H9 (cell line): ENCODE results near the gene LHFPL5. TPM values are rescaled to one million over a fixed set of nuclear protein-coding genes. Genes with fewer than 3 reads are reported as not detected.

Experiments
- DNase-seq: peaks from one replicate; pipeline ENCODE4 v3.0.0-alpha.2; 2017
- H2AFZ ChIP-seq: one replicate; pipeline ENCODE4 v1.6.1; 2013; ENCODE audit warnings: mild to moderate bottlenecking, low read length, control low read depth, moderate library complexity
- H2AK5ac ChIP-seq: 2 replicates; pipeline ENCODE4 v1.6.1; 2013; ENCODE audit warnings: low read length, control low read depth, mixed read lengths; ENCODE audit not compliant: insufficient read length
- H2BK120ac ChIP-seq: one replicate; pipeline ENCODE4 v1.6.1; 2013; ENCODE audit warnings: low read depth, mild to moderate bottlenecking, low read length, control low read depth, inconsistent platforms; ENCODE audit not compliant: poor library complexity, severe bottlenecking
- H2BK12ac ChIP-seq: 2 replicates; pipeline ENCODE4 v1.6.1; 2013; ENCODE audit warnings: low read length, control low read depth, mixed read lengths, low read depth; ENCODE audit not compliant: insufficient read length
- H2BK15ac ChIP-seq: 2 replicates; pipeline ENCODE4 v1.6.1; 2013; ENCODE audit warnings: low read depth, low read length, control low read depth
- H2BK20ac ChIP-seq: one replicate; pipeline ENCODE4 v1.6.1; 2013; ENCODE audit warnings: low read depth, mild to moderate bottlenecking, low read length, control low read depth, inconsistent platforms; ENCODE audit not compliant: poor library complexity, severe bottlenecking
- H2BK5ac ChIP-seq: 2 replicates; pipeline ENCODE4 v1.6.1; 2013; ENCODE audit warnings: low read length, control low read depth, mixed read lengths; ENCODE audit not compliant: insufficient read length
- H3K14ac ChIP-seq: 2 replicates; pipeline ENCODE4 v1.6.1; 2013; ENCODE audit warnings: low read length, control low read depth; ENCODE audit not compliant: insufficient read depth
- H3K18ac ChIP-seq: 2 replicates; pipeline ENCODE4 v1.6.1; 2013; ENCODE audit warnings: low read depth, mild to moderate bottlenecking, mixed read lengths, low read length, control low read depth; ENCODE audit not compliant: insufficient read length
- H3K23ac ChIP-seq: 2 replicates; pipeline ENCODE4 v1.6.1; 2013; ENCODE audit warnings: low read length, control low read depth, mixed read lengths, low read depth; ENCODE audit not compliant: insufficient read length
- H3K23me2 ChIP-seq: 2 replicates; pipeline ENCODE4 v1.6.1; 2013; ENCODE audit warnings: low read depth, mild to moderate bottlenecking, mixed read lengths, low read length, control low read depth; ENCODE audit not compliant: insufficient read length, poor library complexity, severe bottlenecking
- H3K27ac ChIP-seq: 2 replicates; pipeline ENCODE4 v1.5.1; 2013; ENCODE audit warnings: low read length, control low read depth, mixed read lengths, low read depth; ENCODE audit not compliant: insufficient read length
- H3K27me3 ChIP-seq: 2 replicates; pipeline ENCODE4 v1.6.1; 2013; ENCODE audit warnings: low read length, control low read depth, inconsistent platforms; ENCODE audit not compliant: insufficient read depth
- H3K4ac ChIP-seq: 2 replicates; pipeline ENCODE4 v1.6.1; 2013; ENCODE audit warnings: low read depth, mild to moderate bottlenecking, control low read depth, inconsistent platforms, low read length, moderate library complexity
- H3K4me1 ChIP-seq: 2 replicates; pipeline ENCODE4 v1.6.1; 2013; ENCODE audit warnings: low read length, control low read depth, inconsistent platforms; ENCODE audit not compliant: insufficient read depth
- H3K4me2 ChIP-seq: 2 replicates; pipeline ENCODE4 v1.6.1; 2013; ENCODE audit warnings: low read length, control low read depth, mixed read lengths; ENCODE audit not compliant: insufficient read length, insufficient read depth
- H3K56ac ChIP-seq: 2 replicates; pipeline ENCODE4 v1.6.1; 2013; ENCODE audit warnings: low read depth, mild to moderate bottlenecking, mixed read lengths, low read length, control low read depth; ENCODE audit not compliant: insufficient read length
- H3K79me1 ChIP-seq: 2 replicates; pipeline ENCODE4 v1.6.1; 2013; ENCODE audit warnings: low read depth, mild to moderate bottlenecking, moderate library complexity, low read length, control low read depth, inconsistent platforms; ENCODE audit not compliant: insufficient read depth, poor library complexity, severe bottlenecking
- H3K79me2 ChIP-seq: 2 replicates; pipeline ENCODE4 v1.6.1; 2013; ENCODE audit warnings: low read length, control low read depth, inconsistent platforms; ENCODE audit not compliant: insufficient read depth
- H3K9ac ChIP-seq: 2 replicates; pipeline ENCODE4 v1.6.1; 2013; ENCODE audit warnings: low read length, control low read depth, mixed read lengths; ENCODE audit not compliant: insufficient read length; ENCODE audit errors: extremely low read depth
- H3K9me3 ChIP-seq: one replicate; pipeline ENCODE4 v1.6.1; 2013; ENCODE audit warnings: low read depth, low read length, inconsistent platforms; ENCODE audit not compliant: control insufficient read depth
- H3T11ph ChIP-seq: one replicate; pipeline ENCODE4 v1.6.1; 2013; ENCODE audit warnings: mild to moderate bottlenecking, low read length, control low read depth, inconsistent platforms
- H4K20me1 ChIP-seq: one replicate; pipeline ENCODE4 v1.6.1; 2013; ENCODE audit not compliant: control insufficient read depth, insufficient read length, insufficient read depth
- H4K5ac ChIP-seq: 2 replicates; pipeline ENCODE4 v1.6.1; 2013; ENCODE audit warnings: low read depth, mild to moderate bottlenecking, mixed read lengths, low read length, control low read depth; ENCODE audit not compliant: insufficient read length
- H4K8ac ChIP-seq: replicated peaks from 2 replicates; pipeline ENCODE4 v1.6.1; 2013; ENCODE audit warnings: low read length, control low read depth, mixed read lengths, low read depth; ENCODE audit not compliant: insufficient read length
- H4K91ac ChIP-seq: 2 replicates; pipeline ENCODE4 v1.6.1; 2013; ENCODE audit warnings: low read depth, mild to moderate bottlenecking, moderate library complexity, mixed read lengths, low read length, control low read depth; ENCODE audit not compliant: insufficient read length
- H3K27ac Mint-ChIP-seq, 3 experiments: 2 replicates in 2 of 3; 3 replicates in 1 of 3; pipeline ENCODE4 v1.8.0; 2020 to 2021; ENCODE audit warnings: mixed read lengths in 3 of 3, mild to moderate bottlenecking in 1 of 3, moderate library complexity in 1 of 3
- H3K27me3 Mint-ChIP-seq: 2 replicates; pipeline ENCODE4 v1.8.0; 2021; ENCODE audit warnings: low read depth, mild to moderate bottlenecking, moderate library complexity, mixed read lengths
- H3K36me3 Mint-ChIP-seq, 3 experiments: 2 replicates in 2 of 3; 3 replicates in 1 of 3; pipeline ENCODE4 v1.8.0; 2020 to 2021; ENCODE audit warnings: low read depth in 3 of 3, mixed read lengths in 3 of 3; ENCODE audit not compliant: insufficient read depth in 1 of 3
- H3K4me1 Mint-ChIP-seq, 2 experiments: 2 replicates each; pipeline ENCODE4 v1.8.0; 2020; ENCODE audit warnings: mixed read lengths in 2 of 2
- H3K4me3 Mint-ChIP-seq, 2 experiments: 2 replicates in 1 of 2; 3 replicates in 1 of 2; pipeline ENCODE4 v1.8.0; 2020 to 2021; ENCODE audit warnings: mild to moderate bottlenecking in 2 of 2, mixed read lengths in 2 of 2, moderate library complexity in 1 of 2
- H3K9me3 Mint-ChIP-seq, 2 experiments: 2 replicates in 1 of 2; 3 replicates in 1 of 2; pipeline ENCODE4 v1.8.0; 2020; ENCODE audit warnings: mild to moderate bottlenecking in 2 of 2, mixed read lengths in 2 of 2, moderate library complexity in 1 of 2
- CTCF ChIP-seq: fragments of 200-600 bp; sonication (generic); conservative IDR thresholded peaks from 3 replicates; pipeline ENCODE4 v1.8.0; 2021; ENCODE audit warnings: antibody characterized with exemption, mild to moderate bottlenecking
- total RNA-seq: library from RNA; stranded (reverse); gene quantifications from 2 replicates; pipeline ENCODE4 v1.2.1, GENCODE V29; 2021

The LHFPL5 gene
- total RNA-seq, 1 experiment from 2014 or later, result not detected

DNA sequence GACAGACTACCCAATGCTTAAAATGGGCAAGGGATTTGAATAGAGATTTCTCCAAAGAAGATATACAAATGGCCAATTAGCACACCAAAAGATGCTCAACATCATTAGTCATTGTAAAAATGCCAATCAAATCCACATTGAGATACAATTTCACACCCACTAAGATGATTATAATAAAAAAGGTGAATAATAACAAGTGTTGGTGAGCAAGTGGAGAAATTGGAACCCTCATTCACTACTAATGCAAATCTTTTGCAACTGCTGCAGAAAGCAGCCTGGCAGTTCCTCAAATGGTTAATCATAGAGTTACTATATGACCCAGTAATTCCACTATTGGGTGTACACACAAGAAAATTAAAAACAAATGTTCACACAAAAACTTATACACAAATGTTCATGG, 12.4 kb downstream of the LHFPL5 start:
- H3K9me3 ChIP-seq, result no peaks in the 10 kb centered on the region
- H3K79me1 ChIP-seq, result no peaks in the 10 kb centered on the region
- H3K4me1 Mint-ChIP-seq, result no peaks in the 10 kb centered on the region
- no peaks in the 10 kb centered on the region for H3K4me1 ChIP-seq
- H3K9ac ChIP-seq, result no peak overlapping the region
- H3K23ac ChIP-seq, result no peak overlapping the region
- H4K20me1 ChIP-seq, result no peaks in the 10 kb centered on the region
- H3K56ac ChIP-seq, result no peak overlapping the region
- H3K27me3 ChIP-seq, result no peaks in the 10 kb centered on the region
- H3K14ac ChIP-seq, result no peak overlapping the region
- no peak overlapping the region for H4K91ac ChIP-seq
- no peak overlapping the region for H3T11ph ChIP-seq
- H3K4ac ChIP-seq, result no peak overlapping the region
- peaks cover 11 to 13% of the 10 kb centered on the region in 2 experiments for H3K9me3 Mint-ChIP-seq
- H3K27ac ChIP-seq, result no peak overlapping the region
- no peak for TF ChIP-seq CTCF
- no peak overlapping the region for H4K5ac ChIP-seq
- no peak overlapping the region for H2AK5ac ChIP-seq
- DNase-seq, result no peak
- H2BK20ac ChIP-seq, result no peak overlapping the region
- no peak overlapping the region for H2BK120ac ChIP-seq
- H2BK15ac ChIP-seq, result no peak overlapping the region
- no peaks in the 10 kb centered on the region for H3K23me2 ChIP-seq
- no peak overlapping the region for H2AFZ ChIP-seq
- H2BK5ac ChIP-seq, result no peak overlapping the region
- no peaks in the 10 kb centered on the region; a peak in 2 of 7 replicates for H3K36me3 Mint-ChIP-seq
- H3K4me3 Mint-ChIP-seq, result no peak overlapping the region
- H3K27ac Mint-ChIP-seq, result no peak overlapping the region
- no peak overlapping the region for H3K4me2 ChIP-seq
- H3K27me3 Mint-ChIP-seq, result no peaks in the 10 kb centered on the region
- no peak overlapping the region for H3K18ac ChIP-seq
- no peak overlapping the region for H4K8ac ChIP-seq
- no peaks in the 10 kb centered on the region for H3K79me2 ChIP-seq
- no peak overlapping the region for H2BK12ac ChIP-seq
